ENCODE data around the gene MAST4.

Gene MAST4

DNA sequence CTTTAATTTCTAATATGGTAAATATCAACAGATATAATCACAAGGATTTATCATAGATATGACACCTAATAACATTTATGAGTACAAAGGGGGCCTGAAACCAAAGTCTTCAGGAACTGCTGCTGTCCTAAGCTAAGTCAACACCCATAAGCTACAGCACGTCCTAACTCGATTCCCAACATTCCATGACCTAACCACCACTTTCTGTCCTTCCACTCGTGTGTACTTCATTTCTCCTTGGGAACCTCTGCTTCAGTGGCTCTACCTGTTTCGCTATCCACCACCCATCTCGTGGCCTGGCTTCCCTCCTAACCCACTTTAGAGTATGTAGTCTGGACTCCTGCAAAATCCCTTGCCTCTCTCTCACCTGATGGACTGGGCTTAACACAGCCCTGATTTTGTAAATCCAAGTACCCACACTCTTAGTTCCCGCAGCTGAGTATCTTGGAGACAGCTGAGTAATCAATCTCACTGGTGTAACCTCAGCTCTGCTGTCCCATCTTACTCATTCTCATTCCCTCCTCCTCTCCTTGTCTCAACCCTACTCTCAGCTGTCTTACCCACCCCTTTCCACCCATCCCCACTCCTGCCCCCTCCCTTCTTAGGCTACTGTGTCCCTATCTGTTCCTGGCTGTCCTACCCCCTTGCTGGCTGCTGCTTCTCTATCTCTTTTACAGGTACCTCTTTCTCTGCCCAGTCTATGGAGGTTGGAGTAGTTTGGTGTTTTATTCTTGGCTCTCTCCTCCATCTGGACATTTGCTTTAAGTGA lies 101.8 kb downstream of the MAST4 start:
- DNase-seq (ENCODE audit: low read depth in 3 of 3): no peak

GRCh38 chr5:66701244-66701643 lies 105.1 kb downstream of the MAST4 start:
- DNase-seq (ENCODE audit: low read depth in 3 of 3): no peak

- no peak for DNase-seq (ENCODE audit: low read depth in 3 of 3)
These were observed 106.2 kb downstream of the MAST4 start for GRCh38 chr5:66702426-66702825.

DNA sequence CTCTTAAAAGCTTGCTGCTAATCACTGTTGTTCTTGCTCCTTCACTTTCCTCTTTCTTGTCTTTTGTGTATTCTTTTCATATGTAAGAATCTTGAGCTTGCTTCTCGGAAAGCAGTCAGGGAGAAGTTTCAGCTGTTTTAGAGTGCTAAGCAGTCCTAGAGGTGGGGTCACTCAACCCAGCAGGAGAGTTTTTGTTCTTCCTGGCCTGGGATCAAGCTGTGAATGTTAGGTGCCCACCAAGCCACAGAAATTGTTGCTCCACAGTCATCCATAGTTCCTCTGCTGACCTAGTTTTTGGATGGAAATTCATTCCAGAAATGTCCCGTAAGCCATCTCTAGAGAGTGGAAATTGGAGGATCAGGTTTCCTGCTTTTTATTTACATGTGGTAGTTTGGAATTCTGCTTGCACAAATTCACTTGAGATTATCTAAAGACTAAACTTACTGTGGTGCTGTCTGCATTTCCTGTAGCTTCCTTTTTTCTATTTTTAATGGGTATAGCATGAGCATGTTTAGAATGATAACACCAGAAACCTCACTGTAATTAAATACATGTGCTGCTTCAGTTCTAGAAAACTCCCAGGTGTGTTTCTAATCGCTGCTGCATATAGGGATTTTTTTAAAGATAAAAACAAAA lies 108.7 kb downstream of the MAST4 start:
- no peak for DNase-seq (ENCODE audit: low read depth in 3 of 3)

DNA sequence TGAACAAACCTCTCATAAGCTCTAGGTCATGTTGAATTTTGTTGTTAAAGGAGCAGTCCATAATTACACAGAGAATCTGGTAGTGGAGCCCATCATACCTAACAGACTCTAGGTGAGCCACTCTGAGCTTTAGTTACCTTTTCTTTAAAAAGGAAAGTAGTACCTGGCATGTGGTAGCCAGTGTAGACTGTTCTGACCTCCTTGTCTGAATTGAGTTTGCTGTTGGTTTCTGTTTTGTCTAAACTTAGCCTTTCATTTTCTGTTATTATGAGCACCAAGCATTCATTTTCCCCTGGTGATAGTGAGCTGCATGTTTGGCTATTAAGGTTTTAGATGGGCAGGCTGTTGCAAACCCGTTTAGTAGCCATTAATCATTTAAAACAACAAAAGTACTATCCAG lies 112.2 kb downstream of the MAST4 start:
- DNase-seq (ENCODE audit: low read depth in 3 of 3): no peak

GRCh38 chr5:66710557-66711088 lies 114.4 kb downstream of the MAST4 start:
- DNase-seq (ENCODE audit: low read depth in 3 of 3): no peak

- DNase-seq (ENCODE audit: low read depth in 3 of 3): no peak
These were observed 117.8 kb downstream of the MAST4 start for GRCh38 chr5:66713998-66714397.

GRCh38 chr5:66717455-66718373 lies 121.5 kb downstream of the MAST4 start:
- DNase-seq (ENCODE audit: low read depth in 3 of 3): no peak

DNA sequence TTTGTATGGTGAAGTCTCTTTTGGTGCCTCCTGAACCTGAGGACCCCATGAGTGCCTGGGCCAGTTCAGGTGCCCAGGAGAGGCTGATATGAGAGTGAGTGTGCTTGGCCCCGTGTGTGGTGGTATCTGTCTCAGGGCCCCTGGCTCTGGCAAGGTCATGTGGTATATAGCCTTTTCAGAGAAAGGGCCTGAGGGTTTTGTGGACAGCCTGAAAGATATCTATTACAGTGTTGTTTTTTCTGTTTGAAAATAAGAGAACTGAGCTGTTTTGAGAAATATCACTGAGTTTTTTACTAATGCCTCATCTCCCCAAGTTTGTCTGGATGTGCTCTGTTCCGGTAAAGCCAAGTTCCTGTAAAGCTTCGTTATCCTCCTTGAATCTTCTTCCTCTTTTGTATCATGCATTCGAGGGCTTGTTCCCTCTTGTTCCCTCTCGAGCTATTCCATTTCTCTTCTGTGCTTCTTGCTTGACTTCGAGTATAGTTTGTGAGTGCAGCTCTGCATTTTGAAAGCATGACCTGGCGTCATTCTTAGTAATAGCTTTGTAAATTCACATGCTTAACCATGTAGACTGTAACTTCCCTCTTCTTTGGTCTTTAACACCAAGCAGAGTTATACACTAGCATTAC lies 122.3 kb downstream of the MAST4 start:
- no peak for DNase-seq (ENCODE audit: low read depth in 3 of 3)

DNA sequence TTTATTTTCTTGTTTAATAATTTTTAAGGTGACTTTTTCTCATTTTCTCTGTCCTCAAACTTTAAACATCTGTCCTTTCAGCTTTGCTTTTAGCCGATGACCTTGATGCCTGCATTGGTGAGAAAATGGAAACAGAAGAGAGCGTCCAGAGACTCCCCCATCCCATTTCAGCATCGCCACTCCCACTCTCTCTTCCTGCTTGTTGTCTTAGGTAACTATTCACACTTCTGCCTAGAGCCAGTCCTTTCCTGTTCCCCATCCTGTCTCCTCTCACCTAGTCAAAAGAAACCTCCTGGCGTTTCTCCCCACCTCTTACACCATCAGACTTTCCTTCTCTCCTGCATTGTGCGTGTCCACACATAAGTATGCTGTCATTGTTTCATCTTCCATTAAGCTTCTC lies 124.6 kb downstream of the MAST4 start:
- no peak for DNase-seq (ENCODE audit: low read depth in 3 of 3)

DNA sequence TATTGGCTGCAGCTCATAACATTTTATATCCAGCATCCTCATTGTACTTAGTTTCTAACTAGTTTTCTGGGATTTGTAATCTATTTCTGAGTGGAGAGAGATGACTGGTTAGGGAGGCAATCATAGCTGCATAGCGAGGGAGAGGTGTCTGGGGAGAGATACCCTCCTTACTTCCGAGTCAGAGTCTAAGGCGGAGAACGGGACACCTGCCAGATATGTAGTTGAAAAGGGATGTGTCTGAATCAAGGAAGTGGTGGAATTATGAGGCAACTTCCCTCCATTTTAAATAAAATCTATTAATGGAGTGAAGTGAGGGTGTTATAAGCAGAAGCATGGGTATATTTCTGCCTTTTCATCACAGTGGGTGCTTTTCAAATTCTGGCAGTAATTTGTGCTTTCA lies 126.5 kb downstream of the MAST4 start:
- no peak for DNase-seq (ENCODE audit: low read depth in 3 of 3)

DNA sequence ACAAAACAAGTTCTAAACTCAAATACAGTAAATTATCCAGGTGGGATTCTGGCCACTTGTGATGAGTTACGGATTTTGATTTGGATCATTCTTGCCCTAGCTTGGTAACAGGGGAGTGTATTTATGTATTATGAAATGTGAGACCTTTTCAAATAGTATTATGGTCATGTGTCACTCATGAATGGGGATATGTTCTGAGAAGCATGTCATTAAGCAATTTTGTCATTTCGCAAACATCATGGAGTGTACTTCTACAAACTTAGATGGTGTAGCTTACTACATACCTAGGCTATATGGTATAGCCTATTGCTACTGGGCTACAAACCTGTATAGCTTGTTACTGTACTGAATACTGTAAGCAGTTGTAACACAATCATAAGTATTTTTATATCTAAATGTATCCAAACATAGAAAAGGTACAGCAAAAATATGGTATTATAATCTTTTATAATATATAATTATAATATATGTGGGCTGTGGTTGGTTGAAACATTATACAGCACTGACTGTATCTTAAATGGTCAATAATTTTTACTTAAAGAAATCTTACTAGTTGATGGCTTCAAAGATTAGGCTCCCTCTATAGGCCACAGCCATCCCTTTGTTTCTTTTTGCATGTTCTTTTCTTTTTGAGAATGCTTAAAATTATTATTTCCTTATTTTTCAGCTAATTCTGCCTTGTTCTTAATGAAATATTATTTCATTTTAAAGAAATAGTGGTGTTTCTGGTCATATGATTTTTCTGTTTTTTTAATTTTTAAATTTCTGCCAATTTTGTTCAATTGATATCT lies 128.4 kb downstream of the MAST4 start:
- no peak for DNase-seq (ENCODE audit: low read depth in 3 of 3)

DNA sequence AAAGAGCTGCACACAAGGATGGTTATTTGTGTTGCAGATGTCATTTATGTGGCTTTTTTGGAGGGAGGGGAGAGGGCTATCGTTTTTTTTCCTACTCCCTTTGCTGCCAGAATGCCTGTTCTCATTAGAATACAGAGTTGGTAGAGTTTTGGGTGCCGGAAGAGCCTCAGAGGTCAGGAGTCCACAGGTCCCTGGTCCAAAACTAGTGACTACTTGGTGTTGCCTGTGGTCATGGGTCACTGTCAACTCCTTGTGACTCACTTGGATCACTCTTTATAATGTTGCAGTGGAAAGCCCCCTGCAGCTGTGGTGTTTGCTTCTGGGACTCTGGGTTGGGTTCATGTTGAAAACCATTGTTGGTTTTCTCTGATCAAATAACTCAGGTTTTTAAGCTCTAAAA lies 131.4 kb downstream of the MAST4 start:
- no peak for DNase-seq (ENCODE audit: low read depth in 3 of 3)

GRCh38 chr5:66728049-66728448 lies 131.9 kb downstream of the MAST4 start:
- no peak for DNase-seq (ENCODE audit: low read depth in 3 of 3)

- DNase-seq (ENCODE audit: low read depth in 3 of 3): no peak
These were observed 140.9 kb downstream of the MAST4 start for GRCh38 chr5:66737096-66737495.

GRCh38 chr5:66738136-66738535 lies 141.9 kb downstream of the MAST4 start:
- no peak for DNase-seq (ENCODE audit: low read depth in 3 of 3)

GRCh38 chr5:66739021-66739420 lies 142.8 kb downstream of the MAST4 start:
- no peak for DNase-seq (ENCODE audit: low read depth in 3 of 3)

- DNase-seq (ENCODE audit: low read depth in 3 of 3): no peak
These were observed 143.8 kb downstream of the MAST4 start for GRCh38 chr5:66739951-66740350.

DNA sequence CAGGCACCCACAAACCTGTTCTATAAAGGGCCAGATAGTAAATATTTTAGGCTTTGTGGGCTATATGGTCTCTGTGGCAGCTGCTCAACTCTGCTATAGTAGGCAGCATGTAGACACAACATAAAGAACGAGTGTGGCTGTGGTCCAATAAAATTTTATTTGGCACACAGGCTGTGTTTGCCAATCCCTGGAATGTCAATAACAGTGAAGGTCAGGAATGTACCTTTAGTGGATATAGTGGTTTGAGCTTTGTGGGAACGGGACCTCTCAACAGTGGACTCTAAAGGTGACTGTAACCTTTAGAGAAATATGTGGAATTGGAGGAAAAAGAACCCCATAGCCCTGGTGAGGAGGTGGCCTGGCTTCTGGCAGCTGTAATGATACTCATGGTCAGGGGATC lies 145.2 kb downstream of the MAST4 start:
- no peak for DNase-seq (ENCODE audit: low read depth in 3 of 3)

- no peak for DNase-seq (ENCODE audit: low read depth in 3 of 3)
These were observed 146.1 kb downstream of the MAST4 start for GRCh38 chr5:66742083-66742895.
